Left ventricle myocardium superior (tissue), 1 donor: ENCODE results near the gene MAP3K5. TPM values are rescaled to one million over a fixed set of nuclear protein-coding genes. Genes with fewer than 3 reads are reported as not detected.
"Not testable (repeated sequence)": the region's sequence is repeated elsewhere in the genome, so short reads cannot be mapped to it uniquely, and the experiment has no call there.

Experiments used
- ATAC-seq: fragments of 200-7000 bp; cut with Tn5 transposase; one replicate; pipeline ENCODE4 v1.9.1; 2020; ENCODE audit warnings: mild to moderate bottlenecking, moderate library complexity
- DNase-seq: peaks from one replicate; pipeline ENCODE4 v3.0.0-alpha.2; 2020
- intact Hi-C: fragments of 100-400 bp; cut with micrococcal nuclease; formaldehyde crosslinking; loops from one replicate; pipeline ENCODE4 v1.11.0; 2022
- total RNA-seq: library from RNA; stranded (reverse); fragmentation: NEBNext Ultra II Directional; extraction: Animal tissue kit (Norgen Biotek cat#: 25700); gene quantifications from one replicate; pipeline ENCODE4 v1.2.1, GENCODE V29; 2021
- donor health status: DM: no; HTN: yes; CAD: no; lungs with severe emphysema.

The MAP3K5 gene
- total RNA-seq, 1 donor from 2014 or later = 38.5 TPM

GRCh38 chr6:136793363-136793762 is 1.1 kb upstream of the MAP3K5 start:
- intact Hi-C loops = loop anchor here (5.0 kb wide), 1 partner anchor 151 kb away; no protein-coding TSS in a partner anchor
- no peak for DNase-seq
- no peak for ATAC-seq

GRCh38 chr6:136792095-136792409 is 225 bp downstream of the MAP3K5 start:
- no peak for ATAC-seq
- intact Hi-C loops = loop anchor here (5.0 kb wide), 1 partner anchor 150 kb away; no protein-coding TSS in a partner anchor
- no peak for DNase-seq

GRCh38 chr6:136791296-136792094 is 782 bp downstream of the MAP3K5 start:
- peak; percentile 81 for DNase-seq
- intact Hi-C loops = loop anchor here (5.0 kb wide), 1 partner anchor 149 kb away; no protein-coding TSS in a partner anchor
- peak; percentile 47 for ATAC-seq

GRCh38 chr6:136790411-136791295 is 1.6 kb downstream of the MAP3K5 start:
- intact Hi-C loops = loop anchor here (5.0 kb wide), 1 partner anchor 148 kb away; no protein-coding TSS in a partner anchor
- ATAC-seq (no peak), DNase-seq (no peak)

GRCh38 chr6:136789440-136789839 is 2.8 kb downstream of the MAP3K5 start:
- intact Hi-C loops, DNase-seq, ATAC-seq: not testable (repeated sequence)

GRCh38 chr6:136788069-136788902 is 4.0 kb downstream of the MAP3K5 start:
- DNase-seq (no peak), ATAC-seq (no peak)
- intact Hi-C loops = no loop called here

- intact Hi-C loops = no loop called here
- ATAC-seq = no peak
Measured at GRCh38 chr6:136787726-136788068, 4.6 kb downstream of the MAP3K5 start.

GRCh38 chr6:136786658-136787057 is 5.6 kb downstream of the MAP3K5 start:
- DNase-seq = no peak
- no peak for ATAC-seq
- intact Hi-C loops = no loop called here

More at GRCh38 chr6:136787726-136788068, 4.6 kb downstream of the MAP3K5 start:
- DNase-seq = no peak

GRCh38 chr6:136784910-136785746 is 7.1 kb downstream of the MAP3K5 start:
- ATAC-seq = peak; percentile 56
- intact Hi-C loops = no loop called here
- DNase-seq = peak; percentile 58

- no peak for DNase-seq
- no peak for ATAC-seq
- intact Hi-C loops = no loop called here
Measured at GRCh38 chr6:136784271-136784664, 8.0 kb downstream of the MAP3K5 start.

- intact Hi-C loops = no loop called here
- DNase-seq = peak; percentile 40
- ATAC-seq = peak; percentile 58
Measured at GRCh38 chr6:136783495-136784270, 8.6 kb downstream of the MAP3K5 start.

GRCh38 chr6:136783021-136783420 is 9.3 kb downstream of the MAP3K5 start:
- DNase-seq = no peak
- no peak for ATAC-seq
- intact Hi-C loops = no loop called here

GRCh38 chr6:136782021-136782770 is 10.1 kb downstream of the MAP3K5 start:
- intact Hi-C loops = no loop called here
- ATAC-seq (no peak), DNase-seq (no peak)

GRCh38 chr6:136780972-136781371 is 11.3 kb downstream of the MAP3K5 start:
- ATAC-seq (no peak), DNase-seq (no peak)
- intact Hi-C loops = no loop called here

GRCh38 chr6:136779682-136780081 is 12.6 kb downstream of the MAP3K5 start:
- ATAC-seq (peak; percentile 28), DNase-seq (no peak)
- intact Hi-C loops = no loop called here

GRCh38 chr6:136777651-136778050 is 14.6 kb downstream of the MAP3K5 start:
- no peak for DNase-seq
- ATAC-seq = no peak
- intact Hi-C loops = no loop called here

- no peak for DNase-seq
- intact Hi-C loops = no loop called here
Measured at GRCh38 chr6:136775548-136775947, 16.7 kb downstream of the MAP3K5 start.

More at GRCh38 chr6:136775548-136775947, 16.7 kb downstream of the MAP3K5 start:
- no peak for ATAC-seq
